Measurements from ENCODE around the gene CFAP20DC.
"Not testable (repeated sequence)": the region's sequence is repeated elsewhere in the genome, so short reads cannot be mapped to it uniquely, and the experiment has no call there.

The CFAP20DC gene

DNA sequence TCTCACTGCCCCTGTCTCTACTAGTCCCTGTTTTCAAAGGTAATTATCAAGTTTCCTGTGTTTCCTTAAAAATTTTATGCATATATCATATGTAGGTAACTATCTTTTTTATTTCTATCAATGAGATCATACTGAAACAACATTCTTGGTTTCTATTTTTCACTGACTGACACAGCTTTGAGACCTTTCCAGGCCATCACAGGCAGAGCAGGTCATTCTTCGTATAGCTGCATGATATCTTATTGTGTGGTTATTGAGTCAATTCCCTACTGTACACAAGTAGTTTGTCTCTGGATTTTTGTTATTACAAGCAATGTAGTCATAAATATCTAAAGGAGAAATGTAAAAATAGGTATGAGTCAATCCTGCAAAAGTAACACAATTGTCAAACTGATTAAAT, 169.6 kb downstream of the CFAP20DC start:
- DNase-seq (ENCODE audit: extremely low read depth in 1 of 2, low read depth in 1 of 2): no peak

GRCh38 chr3:58874795-58875194, 175.0 kb downstream of the CFAP20DC start:
- DNase-seq (ENCODE audit: extremely low read depth in 1 of 2, low read depth in 1 of 2): peak in 1 of 2 donors; percentile 14

GRCh38 chr3:58874248-58874741, 175.5 kb downstream of the CFAP20DC start:
- DNase-seq (ENCODE audit: extremely low read depth in 1 of 2, low read depth in 1 of 2): no peak

DNA sequence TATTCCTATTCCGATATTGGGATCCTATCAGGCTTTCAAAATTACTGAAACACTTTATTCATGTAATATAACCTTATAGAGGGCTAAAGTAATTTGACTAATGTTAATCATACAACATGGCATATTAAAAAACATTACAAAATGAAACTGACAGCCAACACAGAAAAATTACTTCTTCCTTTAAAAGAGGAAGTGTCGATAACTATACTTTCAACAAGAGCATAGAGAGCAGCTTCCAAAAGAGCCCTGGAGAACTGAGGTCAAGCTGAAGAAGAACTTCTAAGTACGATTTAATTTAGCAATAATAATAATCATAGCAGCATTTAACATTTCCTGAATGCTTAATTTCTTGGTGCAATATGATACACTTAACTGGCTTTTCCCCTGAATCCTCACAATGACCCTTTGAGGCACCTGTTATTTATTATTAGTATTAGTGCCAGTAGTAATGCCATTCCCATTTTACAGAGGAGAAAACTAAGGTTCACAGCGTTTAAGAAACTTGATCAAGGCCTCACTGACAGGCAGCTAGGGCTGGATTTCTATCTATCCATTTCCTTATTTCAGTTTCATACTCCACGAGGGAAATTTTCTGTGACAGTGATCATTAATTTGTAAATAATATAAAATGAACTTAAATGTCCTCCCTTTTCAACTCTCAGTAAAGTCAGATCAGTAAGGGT, 181.6 kb downstream of the CFAP20DC start:
- no peak for DNase-seq (ENCODE audit: extremely low read depth in 1 of 2, low read depth in 1 of 2)

GRCh38 chr3:58867621-58868020, 182.2 kb downstream of the CFAP20DC start:
- DNase-seq (ENCODE audit: extremely low read depth in 1 of 2, low read depth in 1 of 2): no peak

- no peak for DNase-seq (ENCODE audit: extremely low read depth in 1 of 2, low read depth in 1 of 2)
These were observed 183.7 kb downstream of the CFAP20DC start for GRCh38 chr3:58866079-58866478.

- DNase-seq (ENCODE audit: extremely low read depth in 1 of 2, low read depth in 1 of 2): no peak
These were observed 185.3 kb downstream of the CFAP20DC start for GRCh38 chr3:58864480-58864879.

- DNase-seq (ENCODE audit: extremely low read depth in 1 of 2, low read depth in 1 of 2): no peak
These were observed 186.6 kb downstream of the CFAP20DC start for GRCh38 chr3:58863206-58863605.

GRCh38 chr3:58861551-58861950, 188.3 kb downstream of the CFAP20DC start:
- no peak for DNase-seq (ENCODE audit: extremely low read depth in 1 of 2, low read depth in 1 of 2)

DNA sequence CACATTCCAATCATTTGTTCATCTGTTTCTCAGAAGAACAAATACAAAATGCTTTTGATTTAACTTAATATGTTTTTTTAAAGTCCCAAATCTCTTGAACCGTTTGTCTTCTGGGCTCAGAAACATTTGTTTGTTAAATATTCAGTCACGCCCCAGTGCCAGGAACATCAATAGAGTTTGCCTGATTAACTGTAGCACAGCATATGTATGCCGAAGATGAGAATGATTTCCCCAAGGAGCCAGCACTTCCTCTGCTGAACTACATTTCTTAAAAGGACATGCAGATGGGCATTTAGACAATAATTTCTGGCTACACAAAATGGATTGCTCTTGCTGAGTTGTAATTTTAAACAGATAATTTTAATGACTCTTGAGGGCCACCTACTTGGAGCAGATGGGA, 191.7 kb downstream of the CFAP20DC start:
- DNase-seq (ENCODE audit: extremely low read depth in 1 of 2, low read depth in 1 of 2): no peak

- no peak for DNase-seq (ENCODE audit: extremely low read depth in 1 of 2, low read depth in 1 of 2)
These were observed 192.4 kb downstream of the CFAP20DC start for GRCh38 chr3:58857402-58857801.

DNA sequence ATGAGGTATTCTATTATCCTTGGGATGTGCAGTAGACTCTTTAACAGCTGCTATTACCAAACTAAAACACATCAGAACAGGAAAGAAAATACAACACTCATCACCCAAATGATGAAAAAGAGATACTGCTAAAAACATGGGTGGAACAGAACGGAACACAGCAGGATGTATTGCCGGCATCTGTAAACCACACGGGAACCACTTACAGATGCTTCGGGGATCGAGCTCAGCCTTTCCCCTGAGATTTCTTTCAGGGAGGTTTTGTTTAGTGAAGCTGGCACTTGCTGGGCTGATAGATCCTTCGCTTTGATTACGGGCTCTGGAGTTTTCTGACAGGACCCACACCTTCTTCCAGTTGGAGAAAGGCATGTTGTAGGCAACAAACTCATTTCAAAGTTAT, 201.0 kb downstream of the CFAP20DC start:
- DNase-seq (ENCODE audit: extremely low read depth in 1 of 2, low read depth in 1 of 2): no peak

- DNase-seq (ENCODE audit: extremely low read depth in 1 of 2, low read depth in 1 of 2): not testable (repeated sequence)
These were observed 207.6 kb downstream of the CFAP20DC start for GRCh38 chr3:58842050-58842747.

DNA sequence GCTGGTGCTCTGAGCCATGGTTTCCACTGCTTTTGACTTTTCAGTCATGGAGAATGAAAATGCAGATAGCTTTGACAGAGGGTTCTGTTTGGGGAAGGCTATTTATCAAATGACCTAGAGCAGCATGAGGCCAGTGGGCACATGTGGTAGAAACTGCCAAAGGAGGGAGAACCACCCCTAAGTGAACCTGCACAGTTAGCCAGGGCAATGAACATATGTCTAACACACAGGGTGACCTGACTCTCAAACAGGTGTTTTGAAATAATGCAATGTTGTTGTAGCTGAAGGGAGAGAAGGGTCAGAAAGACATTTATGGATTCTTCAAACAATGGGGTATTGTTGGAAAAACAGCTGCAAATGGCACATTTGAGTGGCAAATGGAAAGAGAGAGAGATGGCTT, 208.9 kb downstream of the CFAP20DC start:
- DNase-seq (ENCODE audit: extremely low read depth in 1 of 2, low read depth in 1 of 2): no peak

DNA sequence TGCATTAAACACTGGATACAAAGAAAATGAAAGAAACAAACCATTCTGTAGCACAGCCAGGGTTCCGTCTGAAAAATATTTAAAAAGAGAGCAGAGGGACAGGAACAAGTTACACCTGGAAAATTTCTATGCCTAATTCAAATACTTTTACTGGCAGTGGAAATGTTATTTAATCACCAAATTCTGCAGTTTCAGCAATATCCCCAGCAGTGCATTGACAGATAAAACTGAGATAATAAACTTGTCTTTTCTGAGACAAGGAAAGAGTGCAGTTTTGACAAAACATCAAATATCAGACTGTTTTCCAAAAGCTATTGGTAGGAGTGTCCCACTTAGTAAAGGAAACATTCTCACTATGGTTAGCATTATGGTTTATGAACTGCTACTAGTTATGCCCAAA, 209.9 kb downstream of the CFAP20DC start:
- DNase-seq (ENCODE audit: extremely low read depth in 1 of 2, low read depth in 1 of 2): no peak

DNA sequence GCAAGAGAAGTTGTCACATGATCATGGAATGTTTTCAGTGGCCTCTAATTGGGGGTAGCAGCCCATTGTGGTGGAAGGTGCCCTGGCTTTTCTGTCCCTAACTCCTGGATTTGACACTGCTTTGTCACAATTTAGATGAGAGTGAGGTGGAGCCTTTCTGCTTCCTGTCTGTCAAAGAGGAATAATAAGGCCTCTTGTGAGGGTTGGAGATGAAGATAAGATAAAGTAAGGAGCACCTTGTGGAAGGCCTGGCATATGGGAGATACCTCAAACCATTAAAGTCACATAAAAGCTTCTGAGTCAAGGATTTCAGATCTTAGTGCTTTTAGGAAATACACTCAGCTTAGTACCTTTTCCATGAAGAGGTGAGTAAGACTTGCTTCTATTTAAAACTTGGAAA, 210.6 kb downstream of the CFAP20DC start:
- DNase-seq (ENCODE audit: extremely low read depth in 1 of 2, low read depth in 1 of 2): no peak

- DNase-seq (ENCODE audit: extremely low read depth in 1 of 2, low read depth in 1 of 2): no peak
These were observed 212.0 kb downstream of the CFAP20DC start for GRCh38 chr3:58837856-58838255.

GRCh38 chr3:58837141-58837843, 212.5 kb downstream of the CFAP20DC start:
- DNase-seq (ENCODE audit: extremely low read depth in 1 of 2, low read depth in 1 of 2): no peak

DNA sequence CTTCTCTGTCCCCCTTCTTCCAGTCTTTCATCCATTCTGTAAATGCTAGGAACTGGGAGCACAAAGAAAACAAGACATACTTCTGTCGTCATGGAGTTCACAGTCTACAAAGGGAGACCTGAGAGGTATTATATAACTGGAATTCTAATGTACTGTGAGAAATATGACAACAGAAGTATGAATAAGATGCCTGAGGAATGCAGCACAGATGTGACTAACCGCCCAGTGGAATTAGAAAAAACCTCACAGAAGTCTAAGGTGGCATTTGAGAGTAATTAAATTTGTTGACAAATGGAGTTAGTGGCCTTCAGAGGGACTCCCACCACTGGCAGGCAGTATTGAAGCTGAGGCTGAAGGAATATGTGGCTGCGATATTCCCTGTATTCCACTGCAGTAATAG, 214.7 kb downstream of the CFAP20DC start:
- no peak for DNase-seq (ENCODE audit: extremely low read depth in 1 of 2, low read depth in 1 of 2)

- DNase-seq (ENCODE audit: extremely low read depth in 1 of 2, low read depth in 1 of 2): no peak
These were observed 216.3 kb downstream of the CFAP20DC start for GRCh38 chr3:58833491-58833890.

GRCh38 chr3:58829321-58830000, 220.4 kb downstream of the CFAP20DC start:
- DNase-seq (ENCODE audit: extremely low read depth in 1 of 2, low read depth in 1 of 2): no peak

Measured in stimulated activated CD8-positive, alpha-beta memory T cell treated with anti-CD3 and anti-CD28 coated beads, Interleukin-7, amount 100 ng/mL, for 48 hours (primary cell).